Stimulated activated CD8-positive, alpha-beta memory T cell treated with anti-CD3 and anti-CD28 coated beads, Interleukin-7, amount 100 ng/mL, for 1 hour (primary cell): ENCODE measurements around the gene ZSWIM3.
"Not testable (repeated sequence)": the region's sequence is repeated elsewhere in the genome, so short reads cannot be mapped to it uniquely, and the experiment has no call there.

ENCODE experiments used
- DNase-seq, 2 donors: peaks; one replicate each; pipeline ENCODE4 v3.0.0-alpha.2; 2020; ENCODE audit warnings: low read depth in 2 of 2

Gene ZSWIM3

DNA sequence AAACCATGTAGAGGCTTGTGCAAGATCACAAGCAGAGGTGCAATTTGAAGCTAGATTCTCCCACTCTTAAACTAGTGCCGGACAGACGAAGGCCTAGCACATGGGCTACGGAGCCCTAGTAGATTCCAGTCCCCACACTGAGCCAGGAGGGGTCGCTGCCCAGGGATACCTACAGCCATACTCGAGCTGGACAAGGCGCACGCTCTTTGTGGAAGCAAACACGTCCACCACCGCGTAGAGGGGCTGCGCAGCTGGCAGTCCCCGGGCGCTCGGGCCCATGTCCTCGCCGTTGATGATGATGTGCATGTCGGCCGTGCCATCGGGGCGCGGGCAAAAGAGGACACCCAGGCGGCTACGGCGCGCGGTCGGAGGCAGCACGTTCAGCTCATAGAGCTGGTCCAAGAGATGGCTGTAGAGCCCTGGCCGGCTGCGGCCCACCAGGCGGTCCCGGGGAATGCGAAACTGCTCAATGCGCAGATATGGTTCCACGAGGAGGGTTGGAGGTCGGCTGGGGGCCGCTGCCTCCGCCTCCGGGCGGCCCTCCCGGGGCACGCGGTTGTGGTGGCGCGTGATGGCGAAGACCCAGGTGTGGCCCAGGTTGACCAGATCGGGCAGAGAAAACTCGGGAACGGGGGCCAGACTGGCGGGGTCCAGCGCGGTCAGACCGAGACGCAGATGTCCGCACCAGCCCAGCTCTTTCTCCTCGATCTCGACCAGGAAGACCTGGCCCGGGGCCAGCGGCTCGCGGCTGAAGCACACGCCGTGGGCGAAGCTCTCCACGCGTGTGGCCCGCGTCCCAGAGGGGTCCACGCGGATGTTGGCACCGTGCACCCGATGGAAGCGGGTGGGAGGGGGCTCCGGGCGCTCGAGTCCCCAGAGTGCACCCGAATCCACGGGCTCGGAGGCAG lies 32.9 kb downstream of the ZSWIM3 start:
- no peak for DNase-seq

DNA sequence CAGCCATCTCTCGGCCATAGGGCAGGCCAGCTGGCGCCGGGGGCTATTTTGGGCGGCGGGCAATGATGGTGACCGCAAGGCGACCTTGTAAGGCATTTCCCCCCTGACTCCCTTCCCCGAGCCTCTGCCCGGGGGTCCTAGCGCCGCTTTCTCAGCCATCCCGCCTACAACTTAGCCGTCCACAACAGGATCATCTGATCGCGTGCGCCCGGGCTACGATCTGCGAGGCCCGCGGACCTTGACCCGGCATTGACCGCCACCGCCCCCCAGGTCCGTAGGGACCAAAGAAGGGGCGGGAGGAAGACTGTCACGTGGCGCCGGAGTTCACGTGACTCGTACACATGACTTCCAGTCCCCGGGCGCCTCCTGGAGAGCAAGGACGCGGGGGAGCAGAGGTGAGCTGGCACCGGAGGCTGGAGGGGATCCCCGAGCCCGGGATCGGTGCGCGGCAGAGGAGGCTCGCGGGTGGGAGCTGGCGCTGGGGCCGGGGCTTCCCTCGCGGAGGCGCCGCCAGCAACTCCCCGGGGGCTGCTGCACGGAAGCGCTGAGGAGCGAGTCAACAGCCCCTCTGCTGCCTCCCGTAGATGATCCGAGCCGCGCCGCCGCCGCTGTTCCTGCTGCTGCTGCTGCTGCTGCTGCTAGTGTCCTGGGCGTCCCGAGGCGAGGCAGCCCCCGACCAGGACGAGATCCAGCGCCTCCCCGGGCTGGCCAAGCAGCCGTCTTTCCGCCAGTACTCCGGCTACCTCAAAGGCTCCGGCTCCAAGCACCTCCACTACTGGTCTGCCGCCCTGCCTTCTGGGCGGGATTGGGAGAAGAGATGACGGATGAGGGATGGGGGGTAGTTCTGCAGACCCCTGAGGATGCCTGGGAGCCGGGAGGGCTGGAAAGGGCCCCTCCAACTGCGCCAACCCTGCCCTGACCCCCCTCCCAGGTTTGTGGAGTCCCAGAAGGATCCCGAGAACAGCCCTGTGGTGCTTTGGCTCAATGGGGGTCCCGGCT lies 33.9 kb downstream of the ZSWIM3 start, which contains the start of the genes CTSA and NEURL2:
Gene CTSA, plus strand, starts transcription at position 351 of the 999 bp plus-strand sequence. Its CDS starts 234 bp downstream, at position 585.
Gene NEURL2, minus strand, starts transcription at position 224 of the 999 bp plus-strand sequence. Its CDS starts 217 bp downstream, at position 7.
- DNase-seq: peak; percentile 62 to 70

DNA sequence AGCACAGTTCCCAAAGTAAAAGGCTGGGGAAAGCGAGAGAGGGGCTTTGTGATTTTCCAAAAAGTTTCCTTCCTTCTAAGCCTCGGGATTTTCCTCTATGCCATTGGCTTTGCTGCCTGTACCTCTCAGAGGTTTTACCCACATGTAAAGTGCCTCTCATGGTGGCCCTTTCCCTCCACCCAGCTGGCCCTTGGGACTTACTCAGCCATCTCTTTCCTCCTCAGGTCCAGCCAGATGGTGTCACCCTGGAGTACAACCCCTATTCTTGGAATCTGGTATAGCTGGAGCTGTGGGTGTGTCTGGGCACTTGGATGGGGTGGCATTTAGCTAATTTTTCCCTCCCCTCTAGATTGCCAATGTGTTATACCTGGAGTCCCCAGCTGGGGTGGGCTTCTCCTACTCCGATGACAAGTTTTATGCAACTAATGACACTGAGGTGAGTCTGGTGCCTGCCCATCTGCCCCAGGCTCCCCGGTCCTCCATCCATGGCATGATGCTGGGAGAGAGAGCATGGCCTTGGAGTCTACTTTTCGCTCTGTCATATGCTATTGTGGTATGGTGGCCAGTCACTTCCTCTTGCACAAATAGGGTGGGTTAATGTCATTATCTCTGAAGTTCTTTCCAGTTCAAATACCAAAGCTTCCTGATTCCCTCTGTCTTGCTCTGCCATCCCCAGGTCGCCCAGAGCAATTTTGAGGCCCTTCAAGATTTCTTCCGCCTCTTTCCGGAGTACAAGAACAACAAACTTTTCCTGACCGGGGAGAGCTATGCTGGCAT lies 34.8 kb downstream of the ZSWIM3 start:
- DNase-seq: no peak

DNA sequence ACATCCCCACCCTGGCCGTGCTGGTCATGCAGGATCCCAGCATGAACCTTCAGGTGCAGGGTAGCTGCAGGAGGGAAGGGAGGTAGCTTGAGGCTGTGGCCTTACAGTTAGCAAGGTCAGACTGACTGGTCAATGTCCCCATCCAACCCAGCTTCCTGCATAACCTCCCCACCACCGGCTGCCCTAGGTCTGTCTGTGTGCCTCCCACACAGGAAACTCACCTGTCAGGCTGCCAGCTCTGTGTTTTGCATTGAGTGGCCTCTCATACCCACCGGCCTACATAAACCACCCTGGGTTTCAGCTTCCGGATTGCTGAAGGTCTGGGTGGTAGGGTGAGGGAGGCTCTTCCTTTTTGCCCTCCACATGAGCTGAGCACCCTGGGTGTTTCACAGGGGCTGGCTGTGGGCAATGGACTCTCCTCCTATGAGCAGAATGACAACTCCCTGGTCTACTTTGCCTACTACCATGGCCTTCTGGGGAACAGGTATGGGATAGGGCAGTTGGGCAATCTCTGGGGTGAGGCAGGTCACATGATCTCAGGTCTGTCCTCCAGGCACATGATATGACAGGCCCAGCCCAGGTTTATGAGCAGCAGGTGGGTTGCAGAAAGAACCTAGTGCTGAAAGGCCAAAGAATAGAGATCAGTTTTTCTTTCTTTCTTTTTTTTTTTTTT lies 35.5 kb downstream of the ZSWIM3 start:
- DNase-seq: no peak

DNA sequence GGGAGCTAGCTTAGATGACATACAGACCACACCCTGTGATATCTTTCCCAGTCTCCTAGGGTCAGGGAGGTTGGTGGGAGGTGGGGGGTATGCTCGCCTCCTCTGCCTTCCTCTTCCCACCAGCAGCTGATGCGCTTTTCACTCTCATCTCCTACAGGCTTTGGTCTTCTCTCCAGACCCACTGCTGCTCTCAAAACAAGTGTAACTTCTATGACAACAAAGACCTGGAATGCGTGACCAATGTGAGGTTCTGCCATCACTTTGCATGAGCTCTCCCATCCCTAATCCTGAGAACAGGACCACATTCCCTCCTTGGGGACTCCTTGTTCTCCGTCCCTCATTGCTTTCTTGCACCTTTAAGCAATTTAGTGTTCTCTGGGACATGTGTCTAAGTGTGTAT lies 36.4 kb downstream of the ZSWIM3 start:
- DNase-seq: no peak

DNA sequence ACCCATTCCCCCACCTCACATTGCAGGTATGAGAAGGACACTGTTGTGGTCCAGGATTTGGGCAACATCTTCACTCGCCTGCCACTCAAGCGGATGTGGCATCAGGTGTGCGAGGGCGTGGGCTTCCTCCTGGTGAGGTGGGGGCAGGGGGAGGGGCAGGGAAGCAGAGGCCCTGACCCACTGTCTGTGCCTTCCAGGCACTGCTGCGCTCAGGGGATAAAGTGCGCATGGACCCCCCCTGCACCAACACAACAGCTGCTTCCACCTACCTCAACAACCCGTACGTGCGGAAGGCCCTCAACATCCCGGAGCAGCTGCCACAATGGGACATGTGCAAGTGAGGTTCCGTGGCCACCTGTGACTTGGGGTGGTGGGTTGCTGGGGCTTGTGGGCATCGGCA lies 37.4 kb downstream of the ZSWIM3 start:
- no peak for DNase-seq

DNA sequence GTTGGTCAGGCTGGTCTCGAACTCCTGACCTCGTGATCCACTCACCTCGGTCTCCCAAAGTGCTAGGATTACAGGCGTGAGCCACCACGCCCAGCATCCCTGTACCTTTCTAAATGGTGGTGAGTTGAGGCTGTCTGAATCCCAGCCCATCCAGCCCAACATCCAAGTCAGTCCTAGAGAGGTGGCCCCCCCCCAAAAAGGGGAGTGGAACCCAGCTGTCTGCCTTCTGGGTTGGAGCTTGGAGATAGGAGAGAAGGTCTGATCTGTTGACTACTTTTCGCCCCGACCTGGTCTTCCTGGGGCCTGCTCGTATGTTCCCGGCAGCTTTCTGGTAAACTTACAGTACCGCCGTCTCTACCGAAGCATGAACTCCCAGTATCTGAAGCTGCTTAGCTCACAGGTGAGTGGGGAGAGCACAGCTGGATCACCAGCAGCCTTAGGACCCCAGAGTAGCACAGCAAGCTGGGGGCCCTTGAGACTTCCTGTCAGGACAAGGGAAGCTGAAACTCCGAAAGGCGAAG lies 39.3 kb downstream of the ZSWIM3 start:
- no peak for DNase-seq

DNA sequence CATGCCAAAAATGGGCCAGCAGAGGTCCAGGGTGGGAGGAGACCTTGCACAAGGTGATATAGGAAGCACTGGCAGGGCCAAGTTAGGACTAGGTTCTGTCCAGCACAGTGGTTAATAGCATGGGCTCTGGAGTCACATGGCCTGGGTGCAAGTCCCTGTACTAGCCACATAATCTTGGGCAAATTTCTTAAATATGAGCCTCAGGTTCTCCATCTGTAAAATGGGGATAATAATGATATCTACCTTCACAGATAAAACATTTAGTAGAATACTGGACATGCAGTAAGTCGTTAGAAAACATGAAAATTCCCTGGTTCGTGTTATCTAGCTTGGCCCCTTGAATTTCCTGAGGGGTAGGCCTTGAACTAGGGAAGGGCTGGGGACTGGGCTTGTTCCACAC lies 39.9 kb downstream of the ZSWIM3 start:
- no peak for DNase-seq

DNA sequence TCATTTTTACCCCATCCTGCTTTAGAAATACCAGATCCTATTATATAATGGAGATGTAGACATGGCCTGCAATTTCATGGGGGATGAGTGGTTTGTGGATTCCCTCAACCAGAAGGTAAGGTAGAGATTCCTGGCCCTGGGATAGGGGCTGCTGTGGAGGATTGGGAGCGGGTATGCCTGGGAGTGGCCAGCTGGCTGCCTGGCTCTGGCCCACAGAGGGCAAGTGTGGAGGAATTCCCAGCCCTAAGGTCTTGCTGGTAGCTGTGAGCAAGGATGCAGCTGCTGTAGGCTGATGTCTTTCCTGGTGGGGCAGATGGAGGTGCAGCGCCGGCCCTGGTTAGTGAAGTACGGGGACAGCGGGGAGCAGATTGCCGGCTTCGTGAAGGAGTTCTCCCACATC lies 40.3 kb downstream of the ZSWIM3 start:
- DNase-seq: no peak

DNA sequence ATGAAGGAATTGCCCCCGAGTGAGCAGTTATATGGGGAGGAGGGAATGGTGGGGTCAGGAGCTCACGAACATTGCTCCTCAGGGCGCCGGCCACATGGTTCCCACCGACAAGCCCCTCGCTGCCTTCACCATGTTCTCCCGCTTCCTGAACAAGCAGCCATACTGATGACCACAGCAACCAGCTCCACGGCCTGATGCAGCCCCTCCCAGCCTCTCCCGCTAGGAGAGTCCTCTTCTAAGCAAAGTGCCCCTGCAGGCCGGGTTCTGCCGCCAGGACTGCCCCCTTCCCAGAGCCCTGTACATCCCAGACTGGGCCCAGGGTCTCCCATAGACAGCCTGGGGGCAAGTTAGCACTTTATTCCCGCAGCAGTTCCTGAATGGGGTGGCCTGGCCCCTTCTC lies 40.9 kb downstream of the ZSWIM3 start:
- no peak for DNase-seq

DNA sequence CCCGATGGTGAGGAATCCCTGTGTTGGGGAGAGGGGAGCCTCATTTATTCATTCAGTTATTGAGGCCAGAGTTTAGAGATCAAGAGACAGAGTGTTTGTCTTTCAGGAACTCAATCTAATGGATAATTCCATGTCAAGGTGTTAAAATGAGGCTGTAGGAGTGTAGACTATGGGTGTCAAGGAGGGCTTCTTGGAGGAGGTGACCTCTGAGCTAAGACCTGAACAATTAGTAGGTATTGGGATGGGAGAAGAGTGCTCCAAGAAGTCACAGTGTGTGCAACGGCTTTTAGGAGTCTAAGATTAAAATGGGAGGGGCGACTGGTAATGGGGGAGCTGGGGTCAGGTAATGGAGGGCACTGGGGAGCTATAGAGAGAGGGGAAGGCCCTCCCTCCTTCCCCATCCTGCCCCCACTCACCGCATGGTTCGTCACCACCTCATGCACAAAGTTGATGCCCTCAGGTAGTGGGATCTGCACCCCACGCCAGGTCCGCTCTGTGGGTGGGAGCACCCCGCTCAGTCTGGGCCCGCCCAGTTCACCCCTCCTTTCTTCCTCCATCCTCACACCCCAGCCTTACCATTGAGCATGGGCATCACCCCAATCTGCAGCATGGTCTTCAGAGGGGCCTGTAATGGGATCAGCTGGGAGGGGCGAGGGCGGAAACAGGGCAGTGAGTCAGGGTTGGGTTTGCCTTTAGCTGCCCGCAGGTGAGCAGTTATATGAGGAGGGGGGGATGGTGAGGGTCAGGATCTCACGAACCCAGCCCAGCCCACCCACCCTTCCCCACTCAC lies 41.8 kb downstream of the ZSWIM3 start:
- no peak for DNase-seq

DNA sequence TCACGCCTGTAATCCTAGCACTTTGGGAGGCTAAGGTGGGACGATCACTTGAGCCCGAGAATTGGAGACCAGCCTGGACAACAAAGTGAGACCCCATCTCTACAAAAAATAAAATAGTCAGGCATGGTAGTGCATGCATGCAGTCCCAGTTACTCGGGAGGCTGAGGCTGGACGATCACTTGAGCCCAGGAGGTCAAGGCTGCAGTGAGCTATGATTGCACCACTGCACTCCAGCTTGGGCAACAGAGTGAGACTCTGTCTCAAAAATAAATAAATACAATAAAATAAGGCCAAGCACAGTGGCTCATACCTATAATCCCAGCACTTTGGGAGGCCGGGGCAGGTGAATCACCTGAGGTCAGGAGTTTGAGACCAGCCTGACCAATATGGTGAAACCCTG lies 43.9 kb downstream of the ZSWIM3 start:
- not testable (repeated sequence) for DNase-seq

DNA sequence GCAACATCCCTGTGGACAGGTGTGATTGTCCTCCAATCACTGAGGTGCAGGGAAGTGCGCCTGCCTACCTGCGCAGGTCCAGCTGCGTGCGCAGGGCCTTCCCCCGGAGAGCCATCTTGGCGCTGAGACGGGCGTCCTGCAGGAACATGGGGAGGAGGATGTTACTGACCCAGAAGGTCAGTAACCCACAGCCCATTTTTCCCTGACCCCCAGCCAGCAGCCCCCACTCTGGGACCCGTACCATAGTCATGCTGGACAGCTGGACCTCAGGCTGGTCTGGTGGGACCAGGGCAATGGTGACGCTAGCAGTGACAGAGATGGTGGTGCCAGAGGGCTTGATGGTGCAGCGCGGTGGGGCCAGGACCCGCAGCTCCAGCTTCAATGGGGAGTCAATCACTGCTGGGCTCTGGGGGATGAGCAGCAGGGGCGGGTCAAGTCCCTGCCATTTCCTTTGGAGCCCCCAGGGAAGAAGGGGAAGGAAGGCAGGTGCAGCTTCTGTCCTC lies 44.8 kb downstream of the ZSWIM3 start:
- no peak for DNase-seq

DNA sequence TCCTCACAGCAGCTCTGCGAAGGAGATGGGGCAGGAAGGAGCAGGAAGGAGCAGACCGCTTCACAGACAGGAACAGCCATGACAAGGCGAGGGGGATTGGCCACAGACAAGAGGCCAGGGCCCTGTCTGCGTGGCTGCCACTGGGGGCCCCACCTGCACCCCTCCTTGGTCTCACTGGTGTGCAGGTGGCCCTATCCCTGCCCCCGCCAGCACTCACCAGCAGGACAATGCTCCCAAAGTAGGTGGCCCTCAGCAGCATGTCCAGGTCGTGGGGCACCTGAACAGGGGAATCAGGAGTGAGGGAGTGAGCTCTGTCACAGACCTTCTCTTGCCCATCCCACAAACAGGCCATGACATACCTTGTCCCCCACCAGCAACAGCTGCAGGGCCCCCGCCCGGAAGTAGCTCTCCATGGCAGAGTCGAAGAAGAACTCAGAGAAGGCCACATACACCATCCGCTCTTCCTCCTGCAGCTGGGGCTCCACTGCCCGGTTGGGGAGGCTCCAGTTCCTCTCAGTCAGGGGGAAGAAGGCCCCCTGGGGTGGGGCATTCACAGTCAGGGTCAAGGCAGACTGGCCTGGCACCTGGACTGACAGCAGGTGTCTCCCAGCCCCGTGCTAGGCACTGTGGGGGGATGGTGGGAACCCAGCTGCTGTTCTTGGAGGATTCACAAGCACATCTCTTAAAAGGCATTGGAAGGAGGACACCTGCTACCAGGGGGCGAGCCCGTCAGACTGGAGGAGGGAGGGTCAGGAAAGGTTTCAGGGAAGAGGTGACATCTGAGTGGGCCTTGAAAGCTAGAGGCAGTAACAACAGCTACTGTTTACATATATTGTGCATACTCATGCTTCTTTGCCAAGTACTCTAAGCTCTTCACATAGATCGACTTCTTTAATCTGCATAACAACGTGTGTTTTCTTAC lies 47.4 kb downstream of the ZSWIM3 start:
- DNase-seq: no peak

DNA sequence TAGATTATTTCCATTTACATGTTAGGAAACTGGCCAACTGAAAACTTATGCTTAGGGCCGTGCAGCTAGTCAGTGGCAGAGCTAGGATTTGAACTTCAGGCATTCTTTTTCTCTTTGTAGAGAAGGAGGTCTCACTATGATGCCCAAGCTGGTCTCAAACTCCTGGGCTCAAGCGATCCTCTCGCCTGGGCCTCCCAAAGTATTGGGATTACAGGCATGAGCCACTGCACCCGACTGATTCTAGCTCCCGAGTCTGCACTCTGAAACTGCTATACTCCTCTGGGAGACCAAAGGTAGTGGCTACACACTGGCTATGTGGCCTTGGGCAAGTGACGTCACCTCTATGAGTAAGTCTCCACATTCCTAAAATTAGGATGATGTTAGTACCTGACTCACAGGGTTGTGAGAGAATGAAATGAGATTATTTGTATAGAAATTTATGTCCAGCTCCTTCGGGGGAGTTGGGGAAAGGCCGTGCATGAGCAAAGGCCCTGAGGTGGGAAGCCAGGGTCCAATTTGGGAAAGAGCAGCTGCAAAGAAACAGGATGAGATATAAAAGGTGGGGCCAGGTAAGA lies 48.2 kb downstream of the ZSWIM3 start:
- no peak for DNase-seq

DNA sequence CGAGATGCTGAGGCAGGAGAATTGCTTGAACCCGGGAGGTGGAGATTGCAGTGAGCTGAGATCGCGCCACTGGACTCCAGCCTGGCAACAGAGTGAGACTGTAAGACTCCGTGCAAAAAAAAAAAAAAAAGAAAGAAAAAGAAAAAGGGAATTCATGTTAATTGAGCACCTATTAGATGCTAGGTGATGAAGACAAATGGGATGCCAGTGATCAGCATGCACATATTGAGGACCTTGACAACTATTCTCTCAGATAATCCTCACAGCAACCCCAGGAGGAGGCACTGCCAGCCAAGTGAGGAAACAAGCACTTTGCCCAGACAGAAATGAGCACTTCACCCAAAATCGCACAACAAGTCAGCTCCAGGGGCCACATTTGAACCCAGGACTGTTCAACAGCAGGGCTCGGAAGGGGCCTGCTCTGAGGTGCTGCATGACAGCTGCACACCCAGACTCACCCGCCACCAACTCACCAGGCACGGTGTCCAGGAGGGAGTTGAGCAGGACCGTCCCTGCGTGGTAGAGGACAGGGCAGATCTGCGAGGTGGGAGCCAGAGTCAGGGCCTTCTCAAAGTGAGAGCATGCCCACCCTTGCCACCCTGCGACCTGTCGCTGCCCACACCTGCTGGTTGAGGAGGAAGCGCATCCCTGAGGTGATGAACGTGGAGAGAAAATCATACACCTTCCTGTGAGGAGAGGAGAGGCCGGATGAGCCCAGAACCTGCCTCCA lies 50.0 kb downstream of the ZSWIM3 start:
- no peak for DNase-seq

DNA sequence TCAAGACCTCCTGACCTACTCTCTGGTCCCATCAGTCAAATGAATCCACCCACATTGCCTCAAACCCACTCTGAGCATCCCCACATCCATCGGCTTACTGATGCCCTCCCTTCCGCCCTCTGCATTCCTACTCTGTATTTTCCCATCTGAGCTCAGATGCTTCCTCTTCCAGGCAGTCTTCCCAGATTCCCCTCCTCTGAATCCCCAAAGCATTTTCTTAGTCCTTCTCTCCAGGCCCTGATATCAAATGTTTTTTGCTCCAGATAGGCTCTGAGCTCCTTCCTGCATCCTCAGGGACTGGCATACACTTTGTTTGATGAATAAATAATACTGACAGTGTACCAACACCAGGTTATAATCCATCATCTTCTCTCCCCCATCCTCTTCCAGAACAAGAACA lies 50.7 kb downstream of the ZSWIM3 start:
- no peak for DNase-seq
